ENCODE data around the gene ALDOB.

The ALDOB gene

GRCh38 chr9:101440714-101441230 lies 5.2 kb upstream of the ALDOB start:
- no peak for TF ChIP-seq CTCF (IDR thresholded peaks at IDR 0.05; ENCODE audit: low read depth, low read length, missing control alignments)
- no peak for DNase-seq (ENCODE audit: low read depth)
- no peak overlapping the region for H3K4me3 ChIP-seq (ENCODE audit: low read depth, low read length)

GRCh38 chr9:101438523-101438922 lies 2.9 kb upstream of the ALDOB start:
- H3K4me3 ChIP-seq (ENCODE audit: low read depth, low read length): no peak overlapping the region
- TF ChIP-seq CTCF (IDR thresholded peaks at IDR 0.05; ENCODE audit: low read depth, low read length, missing control alignments): no peak
- no peak for DNase-seq (ENCODE audit: low read depth)

GRCh38 chr9:101437806-101438232 lies 2.2 kb upstream of the ALDOB start:
- no peak for DNase-seq (ENCODE audit: low read depth)
- H3K4me3 ChIP-seq (ENCODE audit: low read depth, low read length): no peak overlapping the region
- no peak for TF ChIP-seq CTCF (IDR thresholded peaks at IDR 0.05; ENCODE audit: low read depth, low read length, missing control alignments)

GRCh38 chr9:101434998-101435397 lies 576 bp downstream of the ALDOB start:
- no peak for TF ChIP-seq CTCF (IDR thresholded peaks at IDR 0.05; ENCODE audit: low read depth, low read length, missing control alignments)
- DNase-seq (ENCODE audit: low read depth): no peak
- H3K4me3 ChIP-seq (ENCODE audit: low read depth, low read length): no peak overlapping the region

GRCh38 chr9:101433229-101433628 lies 2.3 kb downstream of the ALDOB start:
- DNase-seq (ENCODE audit: low read depth): no peak
- H3K4me3 ChIP-seq (ENCODE audit: low read depth, low read length): no peak overlapping the region
- no peak for TF ChIP-seq CTCF (IDR thresholded peaks at IDR 0.05; ENCODE audit: low read depth, low read length, missing control alignments)

GRCh38 chr9:101432740-101433139 lies 2.8 kb downstream of the ALDOB start:
- H3K4me3 ChIP-seq (ENCODE audit: low read depth, low read length): no peak overlapping the region
- DNase-seq (ENCODE audit: low read depth): no peak
- TF ChIP-seq CTCF (IDR thresholded peaks at IDR 0.05; ENCODE audit: low read depth, low read length, missing control alignments): no peak

GRCh38 chr9:101432171-101432570 lies 3.4 kb downstream of the ALDOB start:
- H3K4me3 ChIP-seq (ENCODE audit: low read depth, low read length): no peak overlapping the region
- DNase-seq (ENCODE audit: low read depth): no peak
- TF ChIP-seq CTCF (IDR thresholded peaks at IDR 0.05; ENCODE audit: low read depth, low read length, missing control alignments): no peak
